Natural killer cell (primary cell): ENCODE measurements around the gene THSD4. TPM values are rescaled to one million over a fixed set of nuclear protein-coding genes. Genes with fewer than 3 reads are reported as not detected.

ENCODE experiments used
- ATAC-seq, 3 donors: fragments of 150-1000 bp in 2 of 3; fragments of 200-7000 bp in 1 of 3; cut with Tn5 transposase; 1 replicate in 1 of 3; 2 replicates in 2 of 3; pipeline ENCODE4 v1.10.0; 2021; ENCODE audit warnings: mild to moderate bottlenecking in 2 of 3, moderate library complexity in 2 of 3
- DNase-seq, 2 donors: peaks; one replicate each; pipeline versions ENCODE4 v3.0.0 to v3.0.0-alpha.2; 2013 to 2021; ENCODE audit warnings: mixed read lengths in 1 of 2
- H3K27ac ChIP-seq: one replicate; pipeline ENCODE4 v1.5.1; 2013; ENCODE audit warnings: mild to moderate bottlenecking, low read length
- H3K27me3 ChIP-seq: one replicate; pipeline ENCODE4 v1.6.1; 2013; ENCODE audit warnings: low read length; ENCODE audit not compliant: control insufficient read depth, insufficient read depth
- H3K36me3 ChIP-seq: one replicate; pipeline ENCODE4 v1.6.1; 2013; ENCODE audit warnings: low read length; ENCODE audit not compliant: control insufficient read depth, insufficient read depth
- H3K4me1 ChIP-seq: one replicate; pipeline ENCODE4 v1.6.1; 2013; ENCODE audit warnings: low read length; ENCODE audit not compliant: control insufficient read depth, insufficient read depth
- H3K4me3 ChIP-seq: one replicate; pipeline ENCODE4 v1.5.1; 2013; ENCODE audit warnings: low read length
- H3K9me3 ChIP-seq: one replicate; pipeline ENCODE4 v1.6.1; 2013; ENCODE audit warnings: low read length; ENCODE audit not compliant: control insufficient read depth, insufficient read depth
- H3K27ac Mint-ChIP-seq, 2 donors: one replicate each; pipeline ENCODE4 v1.8.0; 2022; ENCODE audit warnings: mild to moderate bottlenecking in 2 of 2, mixed read lengths in 2 of 2, moderate library complexity in 1 of 2
- H3K27me3 Mint-ChIP-seq, 2 donors: one replicate each; pipeline ENCODE4 v1.8.0; 2022; ENCODE audit warnings: low read depth in 2 of 2, mixed read lengths in 2 of 2
- H3K36me3 Mint-ChIP-seq: one replicate; pipeline ENCODE4 v1.8.0; 2022; ENCODE audit warnings: mixed read lengths
- H3K4me1 Mint-ChIP-seq, 2 donors: one replicate each; pipeline ENCODE4 v1.8.0; 2022; ENCODE audit warnings: mixed read lengths in 2 of 2
- H3K4me3 Mint-ChIP-seq: one replicate; pipeline ENCODE4 v1.8.0; 2022; ENCODE audit warnings: mild to moderate bottlenecking, moderate library complexity, mixed read lengths
- H3K9me3 Mint-ChIP-seq, 2 donors: one replicate each; pipeline ENCODE4 v1.8.0; 2022; ENCODE audit warnings: mixed read lengths in 2 of 2
- WGBS: methylation state at CpG from one replicate; pipeline ENCODE4 v1.1.7; 2013; ENCODE audit warnings: missing lambda C conversion rate; ENCODE audit not compliant: insufficient coverage; 5-methylcytosine and 5-hydroxymethylcytosine counted together
- intact Hi-C: fragments of 100-400 bp; cut with micrococcal nuclease; formaldehyde crosslinking; loops from one replicate; pipeline ENCODE4 v1.14.2; 2022
- total RNA-seq, 4 donors: library from RNA; stranded (reverse); fragments of 120-200 nt in 1 of 4; gene quantifications; one replicate each; pipeline versions ENCODE4 v1.2.3 to v1.2.4, GENCODE V29; 2013 to 2022
- TF ChIP-seq, protein P1 (sequence below): fragments of 200-600 bp; IDR thresholded peaks from one replicate; pipeline ENCODE4 v1.8.0; 2022; ENCODE audit warnings: antibody characterized with exemption

Gene THSD4
- total RNA-seq, 3 donors from 2014 or later (not counting 1 experiment from before 2014, with no cell fraction given): not detected

DNA sequence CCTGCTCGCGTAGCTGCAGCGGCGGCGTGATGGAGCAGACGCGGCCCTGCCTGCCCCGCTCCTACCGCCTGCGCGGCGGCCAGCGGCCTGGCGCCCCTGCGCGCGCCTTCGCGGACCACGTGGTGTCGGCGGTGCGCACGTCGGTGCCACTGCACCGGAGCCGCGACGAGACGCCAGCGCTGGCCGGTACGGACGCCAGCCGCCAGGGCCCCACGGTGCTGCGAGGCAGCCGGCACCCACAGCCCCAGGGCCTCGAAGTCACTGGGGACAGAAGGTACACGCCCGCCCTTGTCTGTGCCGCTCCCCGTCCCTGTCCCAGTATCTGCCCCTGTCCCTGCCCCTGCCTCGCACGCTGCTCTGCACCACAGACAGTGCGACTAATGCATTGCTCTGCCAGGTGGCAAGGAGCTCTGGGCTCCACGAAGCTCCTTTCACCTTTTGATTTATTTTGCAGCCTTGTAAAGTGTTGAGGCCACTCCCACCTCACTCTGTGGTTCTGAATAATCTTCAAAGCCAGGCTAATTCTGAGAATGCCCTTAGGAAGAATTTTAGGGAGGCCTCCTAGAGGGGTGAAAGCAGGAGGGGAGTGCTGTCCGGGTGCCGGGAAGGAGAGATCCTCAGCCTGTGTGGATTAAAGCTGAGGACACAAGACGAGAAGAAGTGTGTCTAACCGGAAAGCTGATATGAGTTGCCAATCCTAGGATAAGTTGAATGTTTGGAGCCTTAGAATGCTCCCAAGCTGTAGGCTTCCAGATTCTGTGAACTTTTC lies 100.0 kb downstream of the THSD4 start:
- Mint-ChIP-seq H3K27me3 (peaks cover 15 to 17% of the 10 kb centered on the region in 2 donors), H3K36me3 (no peaks in the 10 kb centered on the region), H3K27ac (no peak overlapping the region), H3K4me3 (no peak overlapping the region), H3K9me3 (no peaks in the 10 kb centered on the region), H3K4me1 (no peaks in the 10 kb centered on the region)
- WGBS: 46% methylated on average over 51 of the region's 51 CpGs
- TF ChIP-seq, protein P1, sequence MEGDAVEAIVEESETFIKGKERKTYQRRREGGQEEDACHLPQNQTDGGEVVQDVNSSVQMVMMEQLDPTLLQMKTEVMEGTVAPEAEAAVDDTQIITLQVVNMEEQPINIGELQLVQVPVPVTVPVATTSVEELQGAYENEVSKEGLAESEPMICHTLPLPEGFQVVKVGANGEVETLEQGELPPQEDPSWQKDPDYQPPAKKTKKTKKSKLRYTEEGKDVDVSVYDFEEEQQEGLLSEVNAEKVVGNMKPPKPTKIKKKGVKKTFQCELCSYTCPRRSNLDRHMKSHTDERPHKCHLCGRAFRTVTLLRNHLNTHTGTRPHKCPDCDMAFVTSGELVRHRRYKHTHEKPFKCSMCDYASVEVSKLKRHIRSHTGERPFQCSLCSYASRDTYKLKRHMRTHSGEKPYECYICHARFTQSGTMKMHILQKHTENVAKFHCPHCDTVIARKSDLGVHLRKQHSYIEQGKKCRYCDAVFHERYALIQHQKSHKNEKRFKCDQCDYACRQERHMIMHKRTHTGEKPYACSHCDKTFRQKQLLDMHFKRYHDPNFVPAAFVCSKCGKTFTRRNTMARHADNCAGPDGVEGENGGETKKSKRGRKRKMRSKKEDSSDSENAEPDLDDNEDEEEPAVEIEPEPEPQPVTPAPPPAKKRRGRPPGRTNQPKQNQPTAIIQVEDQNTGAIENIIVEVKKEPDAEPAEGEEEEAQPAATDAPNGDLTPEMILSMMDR: no peak
- peaks cover 5% of the 10 kb centered on the region for H3K9me3 ChIP-seq
- no peak for ATAC-seq
- no peaks in the 10 kb centered on the region for H3K36me3 ChIP-seq
- H3K27ac ChIP-seq: no peak overlapping the region
- H3K4me3 ChIP-seq: no peak overlapping the region
- no peak for DNase-seq
- no peaks in the 10 kb centered on the region for H3K27me3 ChIP-seq
- no peaks in the 10 kb centered on the region for H3K4me1 ChIP-seq
- intact Hi-C loops: no loop called here

DNA sequence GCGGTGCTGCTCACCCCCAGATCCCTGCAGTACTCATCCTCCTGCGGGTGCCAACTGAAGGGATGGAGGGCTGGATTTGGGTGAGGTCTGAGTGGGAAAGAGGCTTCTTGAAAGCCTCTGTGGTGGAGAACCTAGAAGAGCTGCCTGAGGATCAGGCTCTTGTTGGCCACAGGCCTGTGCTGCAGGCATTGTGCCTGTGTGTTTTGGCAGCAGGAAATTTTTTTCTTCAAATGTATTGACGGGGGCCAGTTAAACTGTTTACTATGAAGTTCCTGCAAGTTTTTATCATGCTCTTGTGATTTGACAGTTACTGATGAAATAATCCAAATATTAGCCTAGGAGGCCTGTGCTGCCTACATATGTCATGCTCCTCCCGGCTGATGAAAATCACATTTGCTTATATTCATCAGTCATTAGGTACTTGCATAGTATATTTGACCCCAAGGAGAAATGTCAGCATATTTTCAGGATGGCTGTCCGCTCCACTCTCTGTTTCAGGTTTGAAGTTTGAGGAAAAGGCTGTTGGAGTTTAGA lies 103.1 kb downstream of the THSD4 start:
- no peak overlapping the region for H3K27ac ChIP-seq
- peaks cover 2% of the 10 kb centered on the region for H3K9me3 ChIP-seq
- no peaks in the 10 kb centered on the region for H3K36me3 ChIP-seq
- ATAC-seq (no peak), DNase-seq (no peak)
- H3K27me3 ChIP-seq: no peaks in the 10 kb centered on the region
- no peak overlapping the region for H3K4me3 Mint-ChIP-seq
- TF ChIP-seq, protein P1: no peak
- no peaks in the 10 kb centered on the region for H3K9me3 Mint-ChIP-seq
- peaks cover 14 to 17% of the 10 kb centered on the region in 2 donors for H3K27me3 Mint-ChIP-seq
- intact Hi-C loops: no loop called here
- no peak overlapping the region for H3K27ac Mint-ChIP-seq
- no peaks in the 10 kb centered on the region for H3K4me1 Mint-ChIP-seq
- no peaks in the 10 kb centered on the region for H3K4me1 ChIP-seq
- H3K36me3 Mint-ChIP-seq: no peaks in the 10 kb centered on the region
- 89% methylated on average over 4 of the region's 5 CpGs for WGBS
- H3K4me3 ChIP-seq: no peak overlapping the region

DNA sequence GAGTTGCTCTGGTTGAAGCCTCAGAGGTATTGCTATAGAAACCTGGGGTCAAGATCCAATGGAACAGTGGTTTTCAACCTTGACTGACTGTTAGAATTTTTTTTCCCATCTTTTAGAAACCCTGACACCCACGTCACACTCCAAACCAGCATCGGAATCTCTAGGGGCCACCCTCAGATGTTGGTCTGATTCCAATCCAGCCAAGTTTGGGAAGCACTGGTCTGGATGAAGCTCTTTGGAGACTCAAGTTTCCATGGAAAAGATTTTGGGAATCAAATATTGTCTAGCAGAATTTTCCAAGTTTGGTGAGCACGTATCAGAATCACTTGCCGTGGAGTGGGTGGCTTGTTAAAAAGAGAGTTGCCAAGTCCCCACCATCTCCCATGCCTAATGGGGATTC lies 103.8 kb downstream of the THSD4 start:
- intact Hi-C loops: no loop called here
- ATAC-seq: no peak
- WGBS: 89% methylated on average over 4 of the region's 4 CpGs

More for the DNA sequence above, 103.8 kb downstream of the THSD4 start:
- no peaks in the 10 kb centered on the region for H3K9me3 ChIP-seq
- no peak overlapping the region for H3K27ac ChIP-seq
- no peak for DNase-seq
- no peaks in the 10 kb centered on the region for H3K36me3 ChIP-seq
- Mint-ChIP-seq H3K27me3 (peaks cover 16 to 20% of the 10 kb centered on the region in 2 donors), H3K36me3 (no peaks in the 10 kb centered on the region), H3K9me3 (no peaks in the 10 kb centered on the region), H3K4me3 (no peak overlapping the region), H3K4me1 (no peaks in the 10 kb centered on the region), H3K27ac (no peak overlapping the region)
- TF ChIP-seq, protein P1: no peak
- H3K4me1 ChIP-seq: no peaks in the 10 kb centered on the region
- H3K27me3 ChIP-seq: no peaks in the 10 kb centered on the region
- H3K4me3 ChIP-seq: no peak overlapping the region
